HG02588 (cell line): ENCODE data around the gene MRPS35.
A peak's percentile ranks its signal among the peaks of the same experiment; 100 is the strongest.

ENCODE experiments used
- ATAC-seq: cut with Tn5 transposase; IDR thresholded peaks from one replicate; pipeline ENCODE4 v1.9.1; 2021; ENCODE audit warnings: mild to moderate bottlenecking, moderate library complexity; ENCODE audit not compliant: unreplicated experiment

Gene MRPS35

DNA sequence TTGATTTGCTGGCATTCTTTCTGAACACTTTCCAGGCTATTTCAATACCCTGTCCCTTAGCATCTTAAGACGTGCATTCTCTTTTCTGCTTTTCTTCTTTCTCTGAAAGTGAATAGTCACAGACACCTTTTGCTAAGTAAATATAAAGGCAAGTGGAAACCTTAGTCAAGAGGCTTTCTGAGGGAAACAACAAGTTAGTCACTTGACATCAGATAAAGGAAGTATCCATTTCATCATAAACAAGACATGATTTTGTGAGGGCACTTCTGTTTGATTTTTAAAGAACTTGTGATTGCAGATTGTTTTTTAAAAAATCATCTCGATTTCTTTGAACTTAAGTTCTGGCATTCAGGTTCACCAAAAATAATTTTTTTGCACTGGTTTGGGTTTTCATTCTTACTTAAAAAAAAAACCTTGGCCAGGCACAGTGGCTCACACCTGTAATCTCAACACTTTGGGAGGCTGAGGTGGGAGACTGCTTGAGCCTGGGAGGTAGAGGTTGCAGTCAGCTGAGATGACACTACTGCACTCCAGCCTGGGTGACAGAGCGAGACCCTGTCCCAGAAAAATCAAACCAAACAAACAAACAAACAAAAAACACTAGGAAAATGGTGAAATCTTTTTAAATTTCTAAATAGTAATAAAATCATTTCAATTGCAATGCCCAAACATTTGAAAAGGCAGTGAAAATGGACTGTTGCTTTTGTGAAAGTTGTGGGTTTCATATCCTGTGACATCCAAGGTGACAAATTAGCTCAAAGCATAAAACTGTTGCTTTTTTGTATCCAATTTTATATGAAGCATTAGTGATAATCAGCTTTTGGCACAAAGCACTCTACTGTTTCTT lies 61.1 kb downstream of the MRPS35 start:
- ATAC-seq, result no peak

DNA sequence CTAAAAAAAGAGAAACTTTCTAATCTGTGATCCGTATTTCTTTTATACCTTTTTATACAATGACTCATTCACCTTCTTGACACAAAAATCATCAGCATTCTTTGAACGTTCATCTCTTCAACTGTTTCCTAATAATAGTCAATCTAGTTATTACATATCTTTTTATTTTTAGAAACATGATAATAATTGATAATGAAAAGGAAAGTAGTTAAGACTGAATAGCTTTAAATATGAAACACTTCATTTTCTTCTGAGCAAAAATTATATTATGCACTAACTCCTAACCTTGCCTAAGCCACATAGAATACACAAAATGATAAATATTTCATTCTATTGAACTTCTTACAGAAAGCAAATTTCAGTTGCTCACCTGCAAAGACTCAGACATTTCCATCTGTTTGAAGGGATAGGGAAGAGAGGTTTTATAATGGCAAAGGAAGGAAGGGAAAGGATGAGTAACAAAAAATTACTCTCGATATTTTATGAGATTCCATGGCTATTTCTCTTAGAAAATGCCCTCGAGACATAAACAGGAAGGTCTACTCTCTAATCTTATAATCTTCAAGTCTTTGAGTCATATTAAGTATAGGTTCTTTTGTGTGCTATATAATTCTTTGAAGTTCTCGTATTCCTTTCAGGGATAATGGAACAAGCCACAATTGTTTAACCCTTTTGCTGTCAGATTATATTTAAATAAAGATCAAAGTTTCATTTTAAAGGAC lies 61.9 kb downstream of the MRPS35 start:
- no peak for ATAC-seq

DNA sequence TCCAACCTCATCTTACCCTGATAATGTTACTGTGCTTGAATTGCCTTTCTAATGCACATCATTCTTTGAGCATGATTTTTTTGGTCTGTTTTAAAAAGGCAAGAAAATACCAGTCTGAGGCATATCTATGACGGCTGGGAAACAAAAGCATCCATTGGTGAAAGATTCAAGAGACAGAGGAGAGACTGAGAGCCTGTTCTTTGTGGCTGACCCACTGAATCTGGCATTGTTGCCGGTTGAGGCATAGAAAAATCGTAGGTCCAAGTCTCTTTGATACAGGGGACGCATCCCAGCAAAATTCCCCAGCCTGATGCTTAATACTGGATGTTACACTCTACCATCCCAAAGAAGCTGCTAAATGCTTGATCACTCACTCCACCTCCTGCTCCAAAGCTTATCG lies 66.5 kb downstream of the MRPS35 start:
- no peak for ATAC-seq

DNA sequence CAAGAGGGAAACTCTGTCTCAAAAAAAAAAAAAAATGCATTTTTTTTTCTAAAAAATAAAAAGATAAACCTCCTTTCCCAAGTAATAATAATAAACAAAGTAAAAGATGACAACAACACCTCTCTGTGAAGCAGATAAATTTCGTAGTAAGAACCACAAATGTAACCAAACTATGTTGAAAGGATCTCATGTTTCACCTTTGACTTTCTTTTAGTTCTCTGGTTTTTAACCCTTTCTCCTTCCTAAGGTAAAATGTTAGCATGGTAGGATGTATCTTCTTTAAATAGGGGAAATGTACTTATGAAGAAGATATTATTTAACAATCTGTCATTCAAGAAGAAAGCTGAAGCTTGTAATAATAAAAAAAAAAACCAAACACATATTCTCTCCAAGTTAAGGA lies 67.6 kb downstream of the MRPS35 start:
- ATAC-seq, result no peak

DNA sequence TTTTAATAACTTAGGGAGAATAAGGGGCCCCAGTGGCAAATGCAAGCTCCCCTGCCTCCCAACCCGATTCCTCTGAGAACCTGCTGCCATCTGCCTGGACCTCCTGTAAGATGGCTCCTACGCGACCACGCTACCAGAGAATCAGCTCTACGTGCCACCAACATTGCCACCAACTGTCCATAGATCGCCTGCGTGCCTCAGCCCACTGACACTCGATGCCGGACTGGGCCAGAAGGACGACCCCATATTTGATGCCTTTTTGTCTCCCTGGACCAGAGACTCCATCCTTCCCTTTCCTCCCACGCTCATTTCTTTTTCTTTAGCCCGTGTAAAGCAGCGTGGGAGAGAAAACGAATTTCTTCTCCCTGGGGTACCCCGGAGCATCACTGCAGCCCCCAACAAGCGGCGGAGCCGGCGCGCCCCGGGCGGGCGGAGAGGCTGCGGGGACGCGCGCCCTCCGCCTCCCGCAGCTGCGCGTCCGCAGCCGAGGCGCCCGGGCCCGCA lies 68.8 kb downstream of the MRPS35 start:
- ATAC-seq, result peak; percentile 13

GRCh38 chr12:27779920-27780611 lies 69.4 kb downstream of the MRPS35 start, which contains the start of the genes KLHL42 and MANSC4:
TSS of gene KLHL42 (plus strand) at chr12:27780233. CDS start at chr12:27780331, 98 bp downstream.
TSS of gene MANSC4 (minus strand) at chr12:27780236. CDS start at chr12:27771276, 8,960 bp downstream.
- ATAC-seq, result peak; percentile 76

DNA sequence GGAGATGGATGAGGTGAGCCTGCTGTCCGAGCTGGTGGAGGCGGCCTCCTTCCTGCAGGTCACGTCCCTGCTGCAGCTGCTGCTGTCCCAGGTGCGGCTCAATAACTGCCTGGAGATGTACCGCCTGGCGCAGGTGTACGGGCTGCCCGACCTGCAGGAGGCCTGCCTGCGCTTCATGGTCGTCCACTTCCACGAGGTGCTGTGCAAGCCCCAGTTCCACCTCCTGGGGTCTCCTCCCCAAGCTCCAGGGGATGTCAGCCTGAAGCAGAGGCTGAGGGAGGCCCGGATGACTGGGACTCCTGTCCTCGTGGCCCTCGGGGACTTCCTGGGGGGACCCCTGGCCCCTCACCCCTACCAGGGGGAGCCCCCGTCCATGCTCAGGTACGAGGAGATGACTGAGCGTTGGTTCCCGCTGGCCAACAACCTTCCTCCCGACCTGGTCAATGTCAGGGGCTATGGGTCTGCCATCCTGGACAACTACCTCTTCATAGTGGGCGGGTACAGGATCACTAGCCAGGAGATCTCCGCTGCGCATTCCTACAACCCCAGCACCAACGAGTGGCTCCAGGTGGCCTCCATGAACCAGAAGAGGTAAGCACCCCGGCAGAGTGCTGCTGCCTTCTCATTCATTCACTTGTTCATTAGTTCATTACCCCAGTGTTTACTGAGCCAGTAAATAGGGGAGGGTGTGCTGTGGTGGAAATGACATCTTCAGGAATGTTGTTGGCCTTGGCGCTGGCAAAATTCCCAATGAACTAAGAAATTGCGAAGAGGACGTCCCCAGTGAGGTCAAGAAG lies 70.2 kb downstream of the MRPS35 start:
- peak; percentile 25 for ATAC-seq

GRCh38 chr12:27781680-27782079 lies 71.0 kb downstream of the MRPS35 start:
- ATAC-seq, result no peak

DNA sequence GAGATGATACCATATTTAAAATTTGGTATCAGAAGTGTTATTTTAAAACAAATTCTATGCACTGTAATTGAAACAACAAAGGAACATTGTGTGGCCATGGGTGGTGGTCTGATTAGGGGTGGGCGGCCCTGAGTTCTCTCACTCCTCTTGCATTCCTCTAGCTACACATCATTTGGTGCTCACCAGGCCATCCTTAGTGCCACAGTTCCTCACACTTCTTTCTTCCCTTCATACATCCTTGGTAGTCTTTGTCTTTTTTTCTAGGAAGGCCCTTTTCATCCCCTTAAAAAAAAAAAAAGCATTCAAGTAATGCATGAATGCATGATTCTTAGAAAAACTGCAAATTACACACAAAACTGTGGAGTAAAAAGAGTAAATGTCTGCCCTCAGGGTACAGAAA lies 71.8 kb downstream of the MRPS35 start:
- ATAC-seq, result no peak

DNA sequence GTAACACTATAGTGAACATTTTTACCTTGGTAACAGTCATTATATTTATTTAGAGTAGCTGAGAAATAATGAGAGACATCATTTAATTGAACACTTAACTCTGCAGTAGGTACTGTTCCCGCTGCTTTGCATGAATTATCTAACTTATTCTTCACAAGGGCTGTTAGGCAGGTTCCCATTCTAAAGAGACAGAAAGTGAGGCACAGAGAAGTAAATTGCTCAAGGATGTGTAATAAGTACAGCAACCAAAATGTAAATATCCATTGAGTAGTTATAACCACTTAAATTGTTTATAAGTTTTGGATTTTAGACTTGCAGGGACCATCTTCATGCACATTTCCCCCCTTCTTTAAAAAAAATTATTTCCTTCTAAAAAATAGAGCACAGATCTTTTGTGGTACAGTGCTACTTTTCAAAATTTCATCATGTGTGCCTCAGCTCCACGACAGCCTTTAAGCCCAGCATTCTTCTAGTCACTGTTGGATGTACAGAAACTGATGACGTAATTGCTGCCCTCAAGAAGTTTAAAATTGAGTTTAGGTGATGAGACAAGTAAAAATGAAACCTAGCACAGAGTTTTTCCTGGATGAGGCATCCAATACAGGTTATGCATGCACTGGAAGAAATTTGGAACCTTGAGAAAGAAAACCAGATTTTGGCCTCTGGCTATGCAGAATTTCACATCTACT lies 75.4 kb downstream of the MRPS35 start:
- no peak for ATAC-seq

GRCh38 chr12:27787559-27787958 lies 76.9 kb downstream of the MRPS35 start:
- ATAC-seq, result no peak

DNA sequence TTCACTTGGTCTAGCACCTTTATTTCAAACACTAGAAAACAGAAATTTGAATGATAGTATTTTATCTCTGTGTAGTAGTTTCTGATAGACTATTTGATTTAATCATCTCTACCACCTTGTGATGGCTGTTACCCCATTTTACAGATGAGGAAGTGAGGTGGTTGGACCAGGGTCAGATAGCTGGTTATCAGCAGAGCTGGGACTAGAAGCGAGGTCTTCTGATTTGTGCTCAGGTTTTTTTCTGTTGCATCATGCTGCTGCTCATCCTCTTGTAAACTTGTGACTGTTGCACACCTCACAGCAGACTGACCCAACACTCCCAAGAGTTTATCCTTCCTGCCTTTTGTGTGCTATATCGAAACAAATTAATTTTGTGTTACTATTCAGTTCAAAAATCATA lies 79.5 kb downstream of the MRPS35 start:
- ATAC-seq, result no peak

GRCh38 chr12:27794818-27795584 lies 84.4 kb downstream of the MRPS35 start:
- no peak for ATAC-seq

DNA sequence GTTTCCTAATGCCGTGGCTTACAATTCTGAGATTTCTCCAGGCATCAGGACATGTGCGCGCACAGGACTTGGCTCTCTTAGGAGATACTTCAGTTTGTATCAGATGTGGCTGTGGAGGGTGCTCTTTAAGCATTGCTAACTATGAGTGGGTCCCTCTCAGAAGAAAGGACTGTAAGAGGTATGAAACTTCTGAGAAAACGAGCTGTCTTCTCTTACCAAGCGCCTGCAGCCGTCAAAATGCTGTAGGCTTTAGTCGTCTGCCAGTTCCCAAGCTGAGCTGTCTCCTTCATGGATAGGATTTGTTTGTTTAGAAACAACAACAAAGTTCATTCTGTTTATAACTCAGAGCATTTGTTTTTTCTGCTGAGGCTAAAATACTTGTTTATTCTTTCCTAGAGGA lies 85.5 kb downstream of the MRPS35 start:
- no peak for ATAC-seq

GRCh38 chr12:27797301-27798025 lies 86.8 kb downstream of the MRPS35 start:
- no peak for ATAC-seq

DNA sequence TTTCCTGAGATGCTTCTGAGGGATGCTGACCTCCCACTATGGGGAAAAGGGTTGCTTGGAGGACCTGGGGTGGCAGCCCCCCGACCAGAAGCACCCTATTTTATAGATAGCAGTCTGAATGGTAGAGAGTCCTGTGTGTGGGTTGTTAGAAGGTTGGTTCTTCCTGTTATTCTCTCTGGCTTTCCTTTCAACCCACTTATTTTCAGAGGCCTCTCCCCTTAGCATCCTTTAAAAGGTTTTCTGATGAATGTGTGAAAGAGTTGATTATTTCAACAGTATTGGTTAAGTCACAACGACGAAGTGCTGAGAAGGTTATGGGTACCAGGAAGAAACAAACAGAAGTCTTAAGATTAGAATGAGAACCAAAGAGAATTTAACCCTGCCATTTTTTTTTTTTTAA lies 90.2 kb downstream of the MRPS35 start:
- ATAC-seq, result no peak

DNA sequence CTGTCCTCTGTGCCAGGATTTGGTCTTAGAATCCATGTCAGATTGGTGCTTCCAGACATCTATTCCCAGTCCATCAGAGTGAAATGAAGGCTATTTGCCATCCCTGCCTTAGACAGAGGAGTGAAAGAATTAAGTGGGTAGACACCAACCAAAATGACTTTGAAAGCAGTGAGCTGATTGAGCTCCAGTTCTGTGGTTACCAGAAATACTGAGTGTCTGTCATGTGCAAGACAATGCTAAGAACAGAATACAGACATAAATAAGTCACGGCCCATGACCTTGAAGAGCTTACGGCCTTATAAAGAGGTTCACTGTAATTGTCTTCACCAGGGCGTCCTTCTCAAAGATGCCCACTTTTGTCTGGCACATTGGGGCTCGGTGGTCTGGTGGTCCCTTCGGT lies 91.0 kb downstream of the MRPS35 start:
- no peak for ATAC-seq

DNA sequence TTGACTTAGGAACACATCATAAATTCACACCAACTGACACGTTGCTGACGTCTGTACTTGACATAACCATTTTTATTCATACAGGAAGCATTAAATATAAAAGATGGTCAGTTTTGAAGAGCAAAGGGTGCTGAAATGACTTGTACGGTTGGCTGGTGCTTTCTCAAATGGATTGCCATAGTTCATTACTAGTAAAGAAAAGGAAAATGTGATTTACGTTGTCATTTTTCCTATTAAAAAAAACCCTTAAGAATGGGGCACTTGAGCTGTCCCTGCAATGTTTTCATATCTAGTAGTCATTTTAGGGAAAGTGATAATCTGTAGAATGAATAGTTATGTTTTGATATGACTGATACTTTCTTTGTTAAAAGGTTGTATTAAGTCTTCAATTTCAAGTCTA lies 91.9 kb downstream of the MRPS35 start:
- ATAC-seq, result no peak

DNA sequence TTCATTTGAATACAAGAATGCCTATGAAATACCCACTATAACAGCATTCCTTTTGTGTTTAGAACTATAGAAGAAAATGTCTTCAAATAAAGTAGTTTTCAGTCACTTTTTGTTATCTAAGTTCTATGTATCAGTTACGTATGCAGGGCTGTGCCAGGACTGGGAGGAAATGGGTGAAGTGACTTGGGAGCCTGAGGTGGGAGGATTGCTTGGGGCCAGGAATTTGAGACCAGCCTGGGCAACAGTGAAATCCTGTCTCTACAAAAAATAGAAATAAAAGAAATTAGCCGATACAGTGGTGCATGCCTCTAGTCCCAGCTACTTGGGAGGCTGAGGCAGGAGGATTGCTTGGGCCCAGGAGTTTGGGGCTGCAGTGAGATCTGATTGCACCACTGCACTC lies 92.3 kb downstream of the MRPS35 start:
- no peak for ATAC-seq
